Ecto neural progenitor cell (in vitro differentiated cells): ENCODE measurements around the gene TLR9.
"Not testable (repeated sequence)": the region's sequence is repeated elsewhere in the genome, so short reads cannot be mapped to it uniquely, and the experiment has no call there.

ENCODE experiments used
- DNase-seq: peaks from one replicate; pipeline ENCODE4 v3.0.0-alpha.2; 2018; ENCODE audit warnings: low spot score

The TLR9 gene

DNA sequence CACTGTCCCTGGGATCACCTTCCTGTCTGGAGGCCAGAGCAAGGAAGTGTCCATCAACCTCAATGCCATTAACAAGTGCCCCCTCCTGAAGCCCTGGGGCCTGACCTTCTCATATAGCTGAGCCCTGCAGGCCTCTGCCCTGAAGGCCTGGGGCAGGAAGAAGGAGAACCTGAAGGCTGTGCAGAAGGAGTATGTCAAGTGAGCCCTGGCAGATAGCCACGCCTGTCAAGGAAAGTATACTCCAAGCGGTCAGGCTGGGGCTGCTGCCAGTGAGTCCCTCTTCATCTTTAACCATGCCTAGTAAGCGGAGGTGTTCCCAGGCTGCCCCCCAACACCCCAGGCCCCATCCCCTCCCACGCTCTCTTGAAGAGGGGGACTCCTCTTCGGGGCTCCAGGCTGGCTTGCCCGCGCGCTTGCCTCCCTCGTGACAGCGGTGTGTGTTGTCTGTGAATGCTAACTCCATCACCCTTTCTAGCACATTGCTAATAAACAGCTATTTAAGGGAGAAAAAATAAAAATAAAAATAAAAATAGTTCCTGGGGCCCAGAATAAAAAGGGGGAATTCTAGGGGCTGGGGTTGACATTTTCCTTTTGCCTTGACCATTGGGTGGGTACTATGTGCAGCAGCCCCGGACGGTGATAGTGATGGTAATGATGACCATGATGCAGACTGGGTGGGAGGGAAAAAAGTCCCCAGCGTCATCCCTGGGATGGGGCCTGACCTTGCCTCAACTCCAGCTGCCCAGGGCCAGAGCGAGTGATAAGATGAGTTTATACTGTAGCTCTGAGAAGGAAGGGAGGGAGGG is 30.8 kb downstream of the TLR9 start:
- DNase-seq, result no peak

DNA sequence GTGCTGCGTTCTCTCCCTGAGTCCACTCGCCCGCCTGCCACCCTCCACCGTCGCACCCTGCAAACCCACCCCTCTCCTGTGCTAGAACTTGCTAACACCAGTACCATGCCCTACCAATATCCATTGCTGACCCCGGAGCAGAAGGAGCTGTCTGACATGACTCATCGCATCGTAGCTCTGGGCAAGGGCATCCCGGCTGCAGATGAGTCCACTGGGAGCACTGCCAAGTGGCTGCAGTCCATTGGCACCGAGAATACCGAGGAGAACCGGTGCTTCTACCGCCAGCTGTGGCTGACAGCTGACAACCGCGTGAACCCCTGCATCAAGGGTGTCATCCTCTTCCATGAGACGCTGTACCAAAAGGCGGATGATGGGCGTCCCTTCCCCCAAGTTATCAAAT is 32.4 kb downstream of the TLR9 start:
- DNase-seq, result no peak

DNA sequence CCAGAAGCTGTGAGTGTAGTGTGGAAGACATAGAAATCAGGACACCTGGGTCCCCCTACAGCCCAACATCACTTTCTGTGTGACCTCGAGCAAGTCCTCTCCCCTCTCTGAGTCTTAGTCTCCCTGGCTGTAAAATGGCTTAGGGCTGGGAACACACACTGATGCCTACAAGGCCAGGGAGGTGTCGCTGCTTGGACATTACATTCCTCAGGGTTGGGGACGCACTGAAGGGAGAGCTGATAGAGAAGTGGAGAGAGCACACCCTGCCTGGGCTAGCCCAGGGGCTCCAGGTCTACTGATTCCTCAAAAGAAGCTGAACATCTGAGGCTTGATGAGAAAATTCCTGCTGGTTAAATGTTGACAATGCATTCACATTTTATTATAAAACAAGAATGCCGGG is 33.8 kb downstream of the TLR9 start:
- DNase-seq, result no peak

DNA sequence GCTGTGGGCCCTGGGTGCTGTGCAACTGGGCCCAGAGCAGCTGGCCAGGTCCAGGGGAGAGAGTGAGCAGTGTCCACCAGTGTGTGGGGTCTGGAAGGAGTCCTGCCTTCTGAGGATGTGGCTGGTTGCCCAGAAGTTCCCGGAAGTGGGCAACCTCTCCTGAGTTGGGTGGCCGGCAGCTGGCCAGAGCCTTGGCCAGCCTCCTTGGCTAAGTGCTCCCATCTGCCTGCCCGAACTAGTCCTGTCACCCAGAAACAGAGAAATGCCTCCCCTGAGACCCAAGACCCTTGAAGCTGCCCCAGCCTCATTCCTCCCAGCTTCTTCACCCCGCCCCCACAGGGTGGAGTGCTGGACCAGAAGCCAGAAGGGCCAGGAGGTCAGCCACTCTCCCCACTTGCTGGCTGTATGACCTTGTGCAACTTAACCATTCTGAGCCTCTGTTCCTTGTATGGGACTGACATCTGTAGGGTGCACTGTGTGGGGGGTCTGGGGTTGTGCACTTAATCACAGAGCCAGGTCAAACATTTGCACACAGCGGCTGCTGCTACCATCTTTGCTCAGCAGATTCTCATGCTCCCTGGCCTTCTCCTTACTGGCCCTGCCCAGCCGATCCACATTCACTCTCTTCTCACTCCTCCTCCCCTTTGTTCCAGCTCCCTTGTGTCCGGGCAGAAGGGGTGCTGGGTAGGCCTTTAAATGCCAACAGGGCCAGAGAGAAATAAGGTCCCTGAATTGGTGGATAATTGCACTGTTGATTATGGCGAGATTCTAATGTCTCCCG is 35.0 kb downstream of the TLR9 start:
- DNase-seq, result no peak

DNA sequence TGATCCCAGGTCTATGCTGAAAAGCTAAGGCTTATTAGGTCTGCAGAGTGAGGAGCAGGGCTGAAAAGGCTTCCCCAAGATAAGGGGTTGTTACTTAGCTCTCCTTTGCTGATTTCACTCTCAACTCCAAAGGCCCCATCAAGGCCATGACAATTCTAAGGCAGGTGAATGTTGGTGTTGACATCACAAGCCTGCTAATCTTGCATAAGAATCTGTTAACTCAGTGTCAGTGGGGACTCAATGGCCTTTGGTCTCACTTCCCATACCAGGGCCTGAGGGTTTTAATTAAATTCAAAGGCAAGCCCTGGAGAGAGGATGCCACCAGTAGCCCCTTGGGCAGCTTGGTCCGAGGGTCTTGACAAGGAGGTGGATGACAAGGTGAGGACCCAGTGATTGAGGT is 36.9 kb downstream of the TLR9 start:
- no peak for DNase-seq

DNA sequence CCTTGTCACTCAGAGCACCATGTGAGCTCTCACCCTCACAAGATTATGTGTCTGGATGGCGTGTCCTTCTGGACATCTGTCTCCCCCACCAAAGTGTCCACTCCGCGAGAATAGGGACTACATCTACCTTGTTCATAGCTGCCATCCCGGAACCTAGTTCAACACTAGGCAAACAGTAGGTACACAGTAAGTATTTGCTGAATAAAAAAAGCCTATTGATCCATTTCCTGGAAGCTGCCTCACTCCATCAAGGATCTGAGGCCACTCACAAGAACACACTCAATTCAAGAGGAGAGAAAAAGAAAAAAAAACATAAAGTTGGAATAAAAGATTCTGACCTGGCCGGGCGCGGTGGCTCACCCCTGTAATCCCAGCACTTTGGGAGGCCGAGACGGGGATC is 38.7 kb downstream of the TLR9 start:
- no peak for DNase-seq

DNA sequence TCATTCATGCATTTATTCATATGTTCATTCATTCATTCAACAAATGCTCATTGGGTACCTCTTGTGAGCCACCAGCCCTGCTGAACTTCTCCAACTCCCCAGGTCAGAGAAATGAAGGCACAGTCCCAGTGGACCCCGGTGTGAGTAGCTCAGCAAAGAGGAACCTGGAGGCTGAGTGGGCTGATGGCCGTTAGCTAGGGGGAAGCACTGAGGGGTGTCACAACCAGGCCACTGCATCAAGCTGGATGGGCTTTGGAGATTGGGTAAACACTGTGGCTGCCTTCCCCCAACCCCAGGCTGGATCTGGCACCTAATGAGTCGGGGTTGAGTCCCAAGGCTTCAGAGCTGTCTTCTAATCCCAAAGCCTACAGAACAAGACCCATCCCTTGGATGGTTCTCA is 39.6 kb downstream of the TLR9 start:
- DNase-seq, result no peak

DNA sequence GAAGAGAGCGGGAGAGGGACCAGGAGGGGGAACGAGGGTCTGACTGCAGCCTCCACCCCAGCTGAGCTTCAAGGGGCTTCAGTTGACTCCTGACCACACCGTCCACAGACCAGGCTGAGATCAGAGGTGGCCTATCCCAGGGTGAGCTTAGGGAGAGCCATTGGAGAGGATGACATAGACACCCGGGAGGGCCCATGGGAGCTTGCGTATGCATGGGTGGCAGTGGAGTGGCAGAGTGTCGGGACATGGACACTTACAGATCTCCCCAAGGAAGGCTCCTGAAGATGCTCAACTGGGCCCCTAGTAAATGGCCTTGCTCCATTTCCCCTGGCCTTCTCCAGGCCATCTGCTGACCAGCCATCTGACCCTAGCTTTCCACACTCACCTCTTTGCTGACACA is 40.1 kb downstream of the TLR9 start:
- DNase-seq, result no peak

DNA sequence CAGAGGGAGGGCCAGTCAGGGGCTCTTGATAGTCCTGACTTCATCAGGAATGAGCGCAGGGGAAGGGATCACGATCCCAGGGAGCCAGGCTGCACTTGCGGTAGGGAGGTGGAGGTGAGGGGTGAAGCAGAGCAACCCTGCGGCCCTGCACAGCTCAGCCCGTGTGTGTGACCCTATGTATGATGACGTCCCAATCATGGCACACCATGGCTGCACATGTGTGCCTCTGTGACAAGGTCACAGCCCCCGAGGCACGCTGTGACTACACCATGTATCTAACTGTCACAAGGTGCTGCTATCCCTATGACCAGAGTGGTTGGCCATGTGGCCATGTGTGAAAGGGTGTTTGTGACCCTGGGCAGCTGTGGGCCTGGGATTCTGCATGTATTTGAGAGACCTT is 40.8 kb downstream of the TLR9 start:
- no peak for DNase-seq

DNA sequence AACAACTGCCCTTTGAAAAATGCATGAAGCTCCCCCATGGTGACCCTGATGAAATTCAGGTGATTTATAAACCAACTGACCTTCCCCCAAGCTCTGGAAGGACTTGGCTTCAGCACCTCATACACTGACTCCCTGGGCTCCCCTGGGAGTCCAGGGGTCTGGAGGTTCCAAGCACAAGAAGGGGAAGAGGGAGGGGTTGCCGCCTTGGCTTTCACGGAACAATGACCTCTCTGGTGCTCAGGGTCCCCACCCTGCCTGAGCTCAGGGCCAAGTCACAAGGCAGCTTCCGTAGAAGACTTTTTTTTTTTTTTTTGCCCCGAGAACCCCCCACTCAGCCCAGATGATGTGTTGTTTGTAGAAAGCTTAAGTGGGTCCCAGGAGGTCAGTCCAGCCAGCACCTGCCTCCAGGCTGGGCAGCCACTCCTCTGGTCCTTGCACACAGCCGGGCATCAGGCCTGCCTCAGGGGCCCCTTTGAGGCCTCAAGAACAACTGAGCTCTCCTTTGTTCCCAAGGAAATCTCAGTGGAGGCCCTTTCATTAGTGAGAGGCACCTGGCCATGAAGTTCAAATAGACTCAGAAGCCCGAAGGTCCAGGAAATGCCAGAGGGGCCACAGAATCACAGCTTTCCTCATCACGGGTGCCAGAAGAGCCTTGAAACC is 41.5 kb downstream of the TLR9 start:
- no peak for DNase-seq

DNA sequence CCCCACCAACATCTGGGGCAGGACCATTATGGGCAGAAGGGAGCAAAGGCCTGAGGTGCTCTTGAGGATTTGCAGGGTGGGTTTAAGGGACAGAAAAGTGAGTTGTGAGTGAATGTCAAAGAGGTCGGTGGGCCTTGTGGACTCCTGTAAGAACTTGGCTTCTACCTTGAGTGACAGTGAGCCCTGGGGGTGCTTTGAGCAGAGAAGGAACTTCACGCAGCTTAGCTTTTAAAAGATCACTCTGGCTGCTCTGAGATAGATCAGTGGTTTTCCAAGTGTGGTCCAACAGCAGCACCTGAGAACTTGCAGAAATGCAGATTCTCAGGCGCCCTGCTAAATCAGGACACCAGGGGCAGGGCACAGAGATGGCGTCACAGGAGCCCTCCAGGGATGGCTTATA is 42.8 kb downstream of the TLR9 start:
- DNase-seq, result no peak

DNA sequence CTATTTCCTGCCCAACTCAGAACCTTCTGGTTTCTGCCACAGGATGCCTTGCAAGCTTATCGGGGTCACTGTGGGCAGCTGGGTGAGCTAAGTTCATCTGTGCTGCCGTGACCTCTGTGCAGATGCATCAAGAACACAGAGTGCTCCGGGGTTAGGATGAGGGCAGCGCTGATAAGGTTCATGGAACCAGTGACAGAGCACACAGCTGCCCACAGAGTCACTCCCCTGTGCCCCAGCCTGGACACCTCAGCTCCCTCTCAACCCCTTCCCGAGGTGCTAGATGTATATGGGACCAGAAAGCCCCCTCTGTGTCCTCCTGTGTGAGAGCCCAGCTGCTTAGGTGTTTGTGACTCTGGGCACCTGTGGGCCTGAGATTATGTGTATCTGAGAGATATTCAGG is 43.2 kb downstream of the TLR9 start:
- DNase-seq, result no peak

DNA sequence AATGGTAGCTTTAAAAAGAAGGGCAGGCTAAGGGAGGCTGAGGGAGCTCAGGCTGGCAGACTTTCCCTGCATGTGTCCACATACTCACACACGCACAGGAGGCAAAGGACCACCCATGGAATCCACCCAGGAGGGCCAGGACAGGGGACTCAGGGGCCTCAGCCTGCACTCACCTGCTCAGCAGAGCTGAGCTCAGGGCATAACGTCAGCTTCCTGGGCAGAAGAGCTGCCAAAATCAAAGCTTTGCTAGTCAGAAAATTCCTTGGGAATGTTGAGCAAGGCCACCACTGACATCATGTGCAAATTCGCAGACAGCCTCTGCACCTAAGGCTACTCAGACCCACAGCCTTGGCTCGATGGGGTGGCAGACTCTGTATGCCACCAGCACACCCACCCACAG is 43.9 kb downstream of the TLR9 start:
- DNase-seq, result no peak

DNA sequence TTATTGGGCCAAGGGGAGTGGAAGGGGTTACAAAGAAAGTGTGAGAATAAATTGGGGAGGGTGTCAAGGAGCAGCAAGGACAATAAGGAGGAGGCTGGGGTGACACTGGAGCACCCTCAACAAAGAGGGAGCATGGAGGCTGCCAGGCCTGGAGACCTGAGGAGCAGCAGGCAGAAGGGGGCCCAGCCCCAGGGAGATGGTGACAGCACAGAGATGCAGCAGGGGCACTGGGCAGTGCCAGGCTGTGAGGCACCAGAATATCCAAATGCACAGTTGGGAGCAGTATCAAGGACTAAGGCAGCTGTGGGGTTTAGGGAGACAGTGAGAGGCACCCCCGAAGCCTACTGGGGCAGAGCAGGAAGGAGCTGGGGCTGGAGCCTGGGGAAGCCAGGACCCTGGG is 46.9 kb downstream of the TLR9 start:
- no peak for DNase-seq

DNA sequence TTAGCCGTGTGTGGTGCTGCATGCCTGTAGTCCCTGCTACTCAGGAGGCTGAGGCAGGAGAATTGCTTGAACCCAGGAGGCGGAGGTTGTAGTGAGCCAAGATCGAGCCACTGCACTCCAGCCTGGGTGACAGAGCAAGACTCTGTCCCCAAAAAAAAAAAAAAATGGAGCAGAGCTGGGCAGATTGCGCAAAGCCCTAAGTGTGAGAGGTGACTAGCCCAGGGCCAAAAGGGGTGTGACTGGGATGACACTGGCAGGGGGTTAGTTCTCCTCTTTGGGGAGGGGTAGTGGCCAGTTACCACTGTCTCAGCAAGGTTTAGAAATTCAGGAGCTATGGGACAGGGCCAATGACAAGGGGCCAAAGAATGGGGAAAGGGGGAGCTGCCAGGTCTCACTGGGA is 47.3 kb downstream of the TLR9 start:
- DNase-seq, result not testable (repeated sequence)

DNA sequence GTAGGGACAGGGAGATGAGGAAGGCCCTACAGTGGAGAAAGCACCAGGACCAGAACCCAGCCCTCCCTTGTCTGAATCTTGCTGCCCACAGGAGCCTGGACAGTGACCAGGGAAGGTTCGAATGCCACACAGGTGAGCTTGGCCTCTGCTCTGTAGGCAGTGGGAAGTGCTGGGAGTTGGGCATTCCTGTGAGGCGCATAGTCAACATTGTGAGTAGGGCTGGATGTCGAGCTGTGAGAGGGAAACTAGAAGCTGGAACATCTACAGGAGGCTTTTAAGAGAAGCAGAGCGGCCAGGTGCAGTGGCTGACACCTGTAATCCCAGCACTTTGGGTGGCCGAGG is 47.8 kb downstream of the TLR9 start:
- no peak for DNase-seq

DNA sequence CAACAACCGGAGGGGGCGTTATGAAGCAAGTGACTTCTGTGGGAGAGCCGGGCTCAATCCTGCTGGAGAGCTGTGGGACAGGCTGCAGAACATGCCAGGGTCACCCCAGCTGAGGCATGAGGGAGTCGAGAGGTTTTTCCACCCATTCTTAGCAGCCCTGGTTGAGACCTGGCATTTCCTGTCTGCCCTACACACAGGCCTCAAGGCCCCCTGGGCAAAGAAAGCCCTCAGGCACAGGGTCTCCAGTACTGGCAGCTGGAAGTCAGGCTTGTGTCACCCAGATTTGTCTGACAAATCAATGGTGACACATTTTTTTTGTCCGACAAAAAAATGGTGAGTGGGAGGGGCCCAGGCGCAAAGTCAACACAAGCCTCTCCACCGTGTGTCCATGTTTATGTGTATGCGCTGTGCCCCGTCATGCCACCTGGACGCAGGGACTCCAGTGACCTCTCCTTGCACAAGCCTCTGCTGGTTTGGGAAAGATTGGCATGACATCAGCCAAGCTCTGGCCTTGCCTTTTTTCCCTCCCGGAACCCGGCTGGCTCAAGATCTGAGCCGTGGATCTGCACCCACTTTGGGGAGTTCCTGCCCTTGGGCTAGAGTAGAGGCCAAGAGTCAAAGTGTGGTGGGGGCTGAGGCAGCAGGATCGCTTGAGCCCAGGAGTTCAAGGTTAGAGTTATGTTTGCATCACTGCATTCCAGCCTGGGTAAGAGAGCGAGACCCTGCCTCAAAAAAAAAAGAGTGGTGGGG is 48.3 kb downstream of the TLR9 start:
- peak; percentile 45 for DNase-seq

DNA sequence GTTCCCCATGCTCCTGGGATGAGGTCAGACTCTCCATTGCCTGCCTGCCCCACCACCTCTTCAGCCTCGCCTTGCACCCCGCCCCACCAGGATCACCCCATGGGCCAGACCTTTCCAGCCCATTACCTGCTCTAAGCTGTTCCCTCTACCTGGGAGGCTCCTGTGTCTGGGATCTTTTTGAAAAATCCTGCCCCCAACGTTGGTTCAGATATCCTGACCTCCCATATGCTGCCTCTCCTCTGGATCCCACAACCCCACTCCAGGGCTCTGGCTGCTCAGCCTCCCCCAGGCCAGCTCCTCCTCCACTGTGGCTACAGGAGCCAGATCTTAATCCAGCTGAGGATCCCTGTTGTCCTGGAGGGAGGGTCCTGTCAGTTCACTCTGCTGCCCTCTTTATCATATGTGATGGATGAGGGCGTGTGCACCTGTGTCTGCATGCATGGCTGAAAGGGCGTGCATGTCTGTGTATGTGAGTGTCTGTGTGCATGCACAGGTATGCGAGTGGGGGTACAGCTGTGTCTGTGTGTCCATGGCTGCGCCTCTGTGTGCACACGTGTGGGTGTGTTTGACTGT is 49.2 kb downstream of the TLR9 start:
- no peak for DNase-seq

DNA sequence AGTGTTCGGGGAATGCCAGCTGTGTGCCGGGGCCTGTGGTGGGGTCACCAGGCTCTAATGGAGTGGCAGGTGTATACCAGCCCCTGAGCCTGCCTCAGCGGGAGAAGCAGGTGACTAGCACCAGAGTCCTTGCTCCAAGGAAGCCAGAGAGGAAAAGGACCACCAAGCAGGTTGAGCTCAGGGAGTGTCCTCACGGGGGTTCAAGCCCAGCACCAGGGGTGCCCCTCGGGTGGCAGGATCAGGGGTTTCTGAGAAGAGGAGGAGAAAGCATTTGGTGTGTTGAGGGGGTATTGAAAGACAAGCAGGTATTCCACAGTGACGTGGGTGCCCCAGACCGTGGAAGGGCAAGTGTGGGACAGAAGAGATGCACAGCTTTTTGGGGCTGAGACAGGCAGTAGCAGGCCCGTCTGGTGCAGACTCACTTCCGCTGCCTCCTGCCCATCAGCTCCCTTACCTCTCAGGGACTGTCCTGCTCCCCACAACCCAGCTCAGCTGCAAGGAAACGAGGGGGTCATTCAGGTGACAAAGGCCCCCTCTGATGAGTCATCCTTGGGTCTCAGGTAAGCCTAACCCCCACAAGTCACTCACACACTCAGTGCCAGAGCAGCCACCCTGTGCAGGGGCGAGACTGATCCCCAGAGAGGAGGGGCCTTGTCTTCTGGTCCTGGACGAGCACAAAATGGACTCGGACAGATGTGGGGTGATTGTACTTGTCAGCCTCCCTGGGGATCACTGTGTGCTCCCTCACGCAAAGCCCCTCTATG is 49.8 kb downstream of the TLR9 start:
- no peak for DNase-seq

DNA sequence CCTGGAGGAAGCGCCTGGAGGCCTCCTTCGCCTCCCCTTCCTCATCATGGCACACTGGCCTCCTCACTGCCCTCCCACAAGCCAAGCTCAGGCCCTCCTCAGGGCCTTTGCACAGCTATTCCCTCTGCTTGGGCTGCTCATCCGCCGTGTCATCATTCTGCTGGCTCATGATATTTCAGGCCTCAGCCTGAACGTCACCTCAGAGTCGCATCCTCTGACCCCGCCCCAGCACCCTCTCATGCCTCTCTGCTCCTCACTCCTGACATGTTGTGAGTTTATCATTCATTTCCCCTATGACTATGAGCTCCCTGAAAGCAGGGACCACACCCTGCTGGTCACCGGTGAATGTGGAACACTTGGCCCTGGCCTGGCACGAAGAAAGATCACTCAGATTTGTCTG is 50.5 kb downstream of the TLR9 start:
- DNase-seq, result no peak

DNA sequence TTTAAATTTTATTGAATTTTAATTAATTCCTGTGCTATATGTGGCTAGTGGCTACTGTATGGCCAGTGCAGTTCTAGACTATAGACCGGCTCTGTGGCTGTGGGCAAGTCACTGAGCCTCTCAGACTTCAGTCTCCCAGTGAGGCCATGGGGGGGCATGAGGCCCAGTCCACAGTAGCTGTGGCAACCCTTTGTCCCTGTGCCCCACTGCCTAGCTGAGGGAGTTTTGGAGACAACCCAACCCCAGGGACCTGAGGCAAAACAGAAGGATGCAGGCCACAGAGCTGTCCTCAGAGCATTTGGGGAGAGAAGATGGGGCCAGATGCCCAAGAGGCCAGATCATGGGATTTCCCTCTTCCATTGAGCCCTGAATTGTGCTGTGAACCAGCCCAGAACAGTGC is 52.3 kb downstream of the TLR9 start:
- no peak for DNase-seq
